ENCODE measurements around the gene ICAM3. TPM values are rescaled to one million over a fixed set of nuclear protein-coding genes. Genes with fewer than 3 reads are reported as not detected.
"Not testable (repeated sequence)": the region's sequence is repeated elsewhere in the genome, so short reads cannot be mapped to it uniquely, and the experiment has no call there.

ICAM3 gene
- total RNA-seq, 1 experiment from 2014 or later, result 28.3 TPM

GRCh38 chr19:10368101-10368803 is 28.8 kb upstream of the ICAM3 start:
- H3K9me3 Mint-ChIP-seq, result no peaks in the 10 kb centered on the region
- no peaks in the 10 kb centered on the region for H3K79me2 ChIP-seq (ENCODE audit: insufficient read depth, low read length)
- H3K23me2 ChIP-seq (ENCODE audit: insufficient read length, low read depth, low read length, poor library complexity, severe bottlenecking), result no peaks in the 10 kb centered on the region
- no peak overlapping the region; a peak in 1 of 7 replicates for H3K27ac Mint-ChIP-seq
- H3K4me2 ChIP-seq (ENCODE audit: insufficient read depth, insufficient read length, low read length), result no peak overlapping the region
- no peak overlapping the region for H3K14ac ChIP-seq (ENCODE audit: insufficient read depth, low read length)
- no CpG with 5 or more reads among the region's 15 CpGs for WGBS (ENCODE audit: extremely low coverage, insufficient read length, low lambda C conversion rate)
- H3K9ac ChIP-seq (ENCODE audit: extremely low read depth, insufficient read length, low read length), result no peak overlapping the region
- no peak overlapping the region for H4K5ac ChIP-seq (ENCODE audit: insufficient read length, low read depth, low read length)
- TF ChIP-seq CTCF (conservative IDR thresholded peaks at IDR 0.05), result no peak
- H3T11ph ChIP-seq (ENCODE audit: low read length), result no peak overlapping the region
- H3K9me3 ChIP-seq (ENCODE audit: control insufficient read depth, low read depth, low read length), result no peaks in the 10 kb centered on the region
- no peak overlapping the region for H2BK120ac ChIP-seq (ENCODE audit: low read depth, low read length, poor library complexity, severe bottlenecking)
- no peak overlapping the region for H2AK5ac ChIP-seq (ENCODE audit: insufficient read length, low read length)
- H3K23ac ChIP-seq (ENCODE audit: insufficient read length, low read depth, low read length), result no peak overlapping the region
- no peak overlapping the region for H2BK12ac ChIP-seq (ENCODE audit: insufficient read length, low read depth, low read length)
- H3K4ac ChIP-seq (ENCODE audit: low read depth, low read length), result no peak overlapping the region
- H2BK20ac ChIP-seq (ENCODE audit: low read depth, low read length, poor library complexity, severe bottlenecking), result no peak overlapping the region
- no peaks in the 10 kb centered on the region for H4K20me1 ChIP-seq (ENCODE audit: control insufficient read depth, insufficient read depth, insufficient read length)
- H2AFZ ChIP-seq (ENCODE audit: low read length), result no peak overlapping the region
- H3K4me3 Mint-ChIP-seq, result no peak overlapping the region
- H4K91ac ChIP-seq (ENCODE audit: insufficient read length, low read depth, low read length), result no peak overlapping the region
- H2BK5ac ChIP-seq (ENCODE audit: insufficient read length, low read length), result no peak overlapping the region
- no peak overlapping the region for H4K8ac ChIP-seq (replicated peaks; ENCODE audit: insufficient read length, low read depth, low read length)
- H3K4me1 Mint-ChIP-seq, result no peaks in the 10 kb centered on the region
- no peaks in the 10 kb centered on the region; the same call in 1 of the 2 replicates for H3K27me3 Mint-ChIP-seq (ENCODE audit: low read depth)
- no peak overlapping the region for H3K56ac ChIP-seq (ENCODE audit: insufficient read length, low read depth, low read length)
- H2BK15ac ChIP-seq (ENCODE audit: low read depth, low read length), result no peak overlapping the region
- H3K4me1 ChIP-seq (ENCODE audit: insufficient read depth, low read length), result no peaks in the 10 kb centered on the region
- no peaks in the 10 kb centered on the region for H3K79me1 ChIP-seq (ENCODE audit: insufficient read depth, low read depth, low read length, poor library complexity, severe bottlenecking)
- DNase-seq, result no peak
- peaks cover 23 to 53% (median 44%) of the 10 kb centered on the region in 3 experiments for H3K36me3 Mint-ChIP-seq (ENCODE audit: insufficient read depth in 1 of 3, low read depth in 3 of 3)
- H3K27ac ChIP-seq (ENCODE audit: insufficient read length, low read depth, low read length), result no peak overlapping the region
- H3K18ac ChIP-seq (ENCODE audit: insufficient read length, low read depth, low read length), result no peak overlapping the region
- no peaks in the 10 kb centered on the region for H3K27me3 ChIP-seq (ENCODE audit: insufficient read depth, low read length)

DNA sequence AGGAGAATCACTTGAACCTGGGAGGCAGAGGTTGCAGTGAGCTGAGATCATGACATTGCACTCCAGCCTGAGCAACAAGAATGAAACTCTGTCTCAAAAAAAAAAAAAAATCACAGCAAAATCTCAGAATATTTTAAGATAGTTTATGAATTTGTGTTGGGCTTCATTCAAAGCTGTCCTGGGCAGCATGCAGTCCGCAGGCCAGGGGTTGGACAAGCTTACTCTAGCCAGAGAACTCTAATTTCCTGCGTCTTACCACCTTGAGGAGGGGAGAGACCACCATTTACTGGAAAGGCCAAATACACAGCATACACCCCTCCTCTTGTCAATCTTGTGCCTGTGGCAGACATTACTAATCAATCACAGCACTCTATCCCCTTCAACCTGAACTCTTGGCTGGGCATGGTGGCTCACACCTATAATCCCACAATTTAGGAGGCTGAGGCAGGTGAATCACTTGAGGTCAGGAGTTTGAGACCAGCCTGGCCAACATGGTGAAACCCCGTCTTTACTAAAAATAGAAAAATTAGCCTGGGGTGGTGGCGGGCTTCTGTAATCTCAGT is 27.6 kb upstream of the ICAM3 start:
- H3K4me3 Mint-ChIP-seq; H4K8ac ChIP-seq (replicated peaks; ENCODE audit: insufficient read length, low read depth, low read length); H2AK5ac ChIP-seq (ENCODE audit: insufficient read length, low read length); H3T11ph ChIP-seq (ENCODE audit: low read length); H3K4me2 ChIP-seq (ENCODE audit: insufficient read depth, insufficient read length, low read length); H3K79me1 ChIP-seq (ENCODE audit: insufficient read depth, low read depth, low read length, poor library complexity, severe bottlenecking); H4K20me1 ChIP-seq (ENCODE audit: control insufficient read depth, insufficient read depth, insufficient read length); H3K9ac ChIP-seq (ENCODE audit: extremely low read depth, insufficient read length, low read length); H3K56ac ChIP-seq (ENCODE audit: insufficient read length, low read depth, low read length); H2BK120ac ChIP-seq (ENCODE audit: low read depth, low read length, poor library complexity, severe bottlenecking); H3K27me3 Mint-ChIP-seq (ENCODE audit: low read depth); H2BK12ac ChIP-seq (ENCODE audit: insufficient read length, low read depth, low read length); H2BK20ac ChIP-seq (ENCODE audit: low read depth, low read length, poor library complexity, severe bottlenecking); H3K79me2 ChIP-seq (ENCODE audit: insufficient read depth, low read length); H2AFZ ChIP-seq (ENCODE audit: low read length); H4K91ac ChIP-seq (ENCODE audit: insufficient read length, low read depth, low read length); DNase-seq; H3K14ac ChIP-seq (ENCODE audit: insufficient read depth, low read length); H3K23me2 ChIP-seq (ENCODE audit: insufficient read length, low read depth, low read length, poor library complexity, severe bottlenecking); H3K27ac ChIP-seq (ENCODE audit: insufficient read length, low read depth, low read length); H3K4me1 Mint-ChIP-seq; H3K4ac ChIP-seq (ENCODE audit: low read depth, low read length); H3K23ac ChIP-seq (ENCODE audit: insufficient read length, low read depth, low read length); H3K27me3 ChIP-seq (ENCODE audit: insufficient read depth, low read length); H2BK5ac ChIP-seq (ENCODE audit: insufficient read length, low read length); H4K5ac ChIP-seq (ENCODE audit: insufficient read length, low read depth, low read length); H2BK15ac ChIP-seq (ENCODE audit: low read depth, low read length); H3K27ac Mint-ChIP-seq; H3K4me1 ChIP-seq (ENCODE audit: insufficient read depth, low read length); H3K18ac ChIP-seq (ENCODE audit: insufficient read length, low read depth, low read length); H3K9me3 Mint-ChIP-seq; H3K9me3 ChIP-seq (ENCODE audit: control insufficient read depth, low read depth, low read length): not testable (repeated sequence)
- peaks cover 23 to 54% (median 44%) of the 10 kb centered on the region in 3 experiments for H3K36me3 Mint-ChIP-seq (ENCODE audit: insufficient read depth in 1 of 3, low read depth in 3 of 3)
- WGBS (ENCODE audit: extremely low coverage, insufficient read length, low lambda C conversion rate), result no CpG with 5 or more reads among the region's 4 CpGs

Measured in H9 (cell line).